Endodermal cell (in vitro differentiated cells): Measurements from ENCODE around the gene TBL2. TPM values are rescaled to one million over a fixed set of nuclear protein-coding genes. Genes with fewer than 3 reads are reported as not detected.
"Not testable (repeated sequence)": the region's sequence is repeated elsewhere in the genome, so short reads cannot be mapped to it uniquely, and the experiment has no call there.

ENCODE experiments used
- DNase-seq: peaks from one replicate; pipeline ENCODE4 v3.0.0-alpha.2; 2017
- H3K27ac ChIP-seq: 2 replicates; pipeline ENCODE4 v1.5.1; 2013; ENCODE audit warnings: mild to moderate bottlenecking, low read depth, low read length, moderate library complexity
- H3K27me3 ChIP-seq: 2 replicates; pipeline ENCODE4 v1.6.1; 2013; ENCODE audit warnings: mild to moderate bottlenecking, low read length, moderate library complexity; ENCODE audit not compliant: insufficient read depth, control insufficient read depth, poor library complexity, severe bottlenecking
- H3K36me3 ChIP-seq: 2 replicates; pipeline ENCODE4 v1.7.0; 2013; ENCODE audit warnings: mild to moderate bottlenecking, low read length, moderate library complexity; ENCODE audit not compliant: control insufficient read depth, insufficient read depth
- H3K4me1 ChIP-seq: one replicate; pipeline ENCODE4 v1.7.0; 2013; ENCODE audit warnings: low read length; ENCODE audit not compliant: control insufficient read depth, insufficient read depth
- H3K4me3 ChIP-seq: 2 replicates; pipeline ENCODE4 v1.5.1; 2013; ENCODE audit warnings: mild to moderate bottlenecking, low read length, moderate library complexity
- H3K9ac ChIP-seq: 2 replicates; pipeline ENCODE4 v1.6.1; 2013; ENCODE audit warnings: mild to moderate bottlenecking, low read length, moderate library complexity; ENCODE audit not compliant: poor library complexity, severe bottlenecking; ENCODE audit errors: extremely low read depth
- H3K9me3 ChIP-seq: 2 replicates; pipeline ENCODE4 v1.6.1; 2013; ENCODE audit warnings: mild to moderate bottlenecking, low read length, moderate library complexity; ENCODE audit not compliant: control insufficient read depth
- H3K27ac Mint-ChIP-seq: 2 replicates; pipeline ENCODE4 v1.8.0; 2020; ENCODE audit warnings: mixed read lengths
- H3K27me3 Mint-ChIP-seq: 2 replicates; pipeline ENCODE4 v1.8.0; 2021; ENCODE audit warnings: mild to moderate bottlenecking, mixed read lengths; ENCODE audit not compliant: insufficient read depth
- H3K36me3 Mint-ChIP-seq: 2 replicates; pipeline ENCODE4 v1.8.0; 2020; ENCODE audit warnings: low read depth, mixed read lengths
- H3K4me1 Mint-ChIP-seq: 2 replicates; pipeline ENCODE4 v1.8.0; 2020; ENCODE audit warnings: mixed read lengths
- H3K4me3 Mint-ChIP-seq: 2 replicates; pipeline ENCODE4 v1.8.0; 2020; ENCODE audit warnings: mild to moderate bottlenecking, moderate library complexity, mixed read lengths
- H3K9me3 Mint-ChIP-seq: 2 replicates; pipeline ENCODE4 v1.8.0; 2020; ENCODE audit warnings: mild to moderate bottlenecking, mixed read lengths
- CTCF ChIP-seq: fragments of 200-600 bp; sonication (generic); conservative IDR thresholded peaks from 2 replicates; pipeline ENCODE4 v1.5.0; 2021; ENCODE audit warnings: antibody characterized with exemption, mild to moderate bottlenecking
- WGBS, 2 experiments: methylation state at CpG; one replicate each; pipeline versions ENCODE4 v1.1.5 to v1.1.7; 2013; ENCODE audit warnings: missing lambda C conversion rate in 2 of 2, mixed read lengths in 1 of 2; ENCODE audit not compliant: insufficient coverage in 1 of 2, insufficient read length in 1 of 2; 5-methylcytosine and 5-hydroxymethylcytosine counted together
- total RNA-seq, 2 donors: library from RNA; stranded (reverse); fragmentation: NEBNext Ultra II Directional in 1 of 2; extraction: Animal tissue kit (Norgen Biotek cat#: 25700) in 1 of 2; gene quantifications; 2 replicates in 1 of 2; 3 replicates in 1 of 2; pipeline ENCODE4 v1.2.1, GENCODE V29; 2021

The TBL2 gene
- total RNA-seq, 2 donors from 2014 or later, result 55.7 to 59.7 TPM

DNA sequence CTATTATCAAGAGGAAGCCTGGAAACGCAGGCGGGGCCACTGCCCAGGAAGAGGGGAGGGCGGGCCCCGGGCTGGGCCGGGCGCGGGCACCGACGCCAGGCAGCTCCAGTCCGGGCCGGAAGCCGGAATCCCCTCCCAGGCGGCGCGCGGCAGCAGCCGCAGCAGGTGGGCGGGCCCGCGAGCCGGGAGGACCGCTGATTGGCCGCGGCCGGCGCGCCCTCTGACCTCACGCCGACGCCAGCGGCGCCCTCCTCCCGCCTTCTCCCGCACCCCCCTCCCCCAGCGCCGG is 21.3 kb downstream of the TBL2 start:
- Mint-ChIP-seq H3K27me3 (peaks cover 26% of the 10 kb centered on the region), H3K36me3 (peaks cover 16% of the 10 kb centered on the region), H3K4me3 (peak overlapping the region; percentile 77), H3K9me3 (no peaks in the 10 kb centered on the region), H3K4me1 (peaks cover 11% of the 10 kb centered on the region), H3K27ac (peak overlapping the region; percentile 94)
- H3K4me1 ChIP-seq, result no peaks in the 10 kb centered on the region
- H3K27me3 ChIP-seq, result no peaks in the 10 kb centered on the region
- peak overlapping the region; percentile 99 for H3K27ac ChIP-seq
- 0% methylated on average over 21 to 36 of the region's 36 CpGs for WGBS, 2 experiments
- DNase-seq, result peak; percentile 98
- TF ChIP-seq CTCF, result no peak
- H3K36me3 ChIP-seq, result peaks cover 13% of the 10 kb centered on the region
- H3K9ac ChIP-seq, result peak overlapping the region; percentile 88
- no peaks in the 10 kb centered on the region for H3K9me3 ChIP-seq
- H3K4me3 ChIP-seq, result peak overlapping the region; percentile 97

GRCh38 chr7:73556208-73557107 is 21.9 kb downstream of the TBL2 start:
- Mint-ChIP-seq H3K4me1 (peaks cover 11% of the 10 kb centered on the region), H3K9me3 (no peaks in the 10 kb centered on the region), H3K4me3 (peak overlapping the region; percentile 77), H3K36me3 (peaks cover 22% of the 10 kb centered on the region), H3K27me3 (peaks cover 23% of the 10 kb centered on the region), H3K27ac (peak overlapping the region; percentile 89)
- Histone ChIP-seq H3K4me3 (peak overlapping the region; percentile 97), H3K27me3 (no peaks in the 10 kb centered on the region), H3K27ac (peak overlapping the region; percentile 80), H3K36me3 (peaks cover 18% of the 10 kb centered on the region), H3K4me1 (no peaks in the 10 kb centered on the region), H3K9me3 (no peaks in the 10 kb centered on the region), H3K9ac (peak overlapping the region; percentile 75)
- DNase-seq, result no peak
- no peak for TF ChIP-seq CTCF
- WGBS, 2 experiments, result 46 to 60% methylated on average over 19 to 28 of the region's 28 CpGs

DNA sequence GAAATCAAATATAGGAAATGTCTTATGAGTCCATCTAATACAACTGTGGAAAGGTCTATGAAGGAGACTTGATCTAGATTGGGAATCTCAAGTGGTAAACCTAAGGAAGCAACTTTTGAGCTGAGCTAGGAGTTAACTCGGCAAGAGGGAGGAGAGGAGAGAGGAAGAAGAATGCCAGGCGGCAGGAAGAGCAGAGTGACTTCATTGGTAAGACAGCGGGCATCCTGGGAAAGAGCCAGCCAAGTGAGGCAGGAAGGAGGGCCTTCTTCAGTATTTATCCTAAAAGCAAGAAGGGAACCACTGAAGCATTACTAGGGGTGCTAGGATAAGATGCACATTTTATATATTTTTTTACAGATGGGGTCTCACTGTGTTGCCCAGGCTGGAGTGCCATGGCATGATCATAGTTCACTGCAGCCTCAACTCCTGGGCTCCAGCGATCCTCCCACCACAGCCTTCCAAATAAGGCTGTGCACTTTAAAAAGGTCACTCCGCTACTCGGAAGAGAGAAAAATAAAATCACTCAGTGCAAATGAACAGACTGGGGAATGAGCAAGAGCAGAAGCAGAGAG is 22.9 kb downstream of the TBL2 start:
- H3K9me3 ChIP-seq, result no peaks in the 10 kb centered on the region
- no peak for TF ChIP-seq CTCF
- no peaks in the 10 kb centered on the region for H3K9me3 Mint-ChIP-seq
- DNase-seq, result no peak
- peaks cover 26% of the 10 kb centered on the region for H3K36me3 ChIP-seq
- peaks cover 29% of the 10 kb centered on the region for H3K36me3 Mint-ChIP-seq
- H3K4me3 Mint-ChIP-seq, result peak overlapping the region; percentile 77
- no peaks in the 10 kb centered on the region for H3K4me1 ChIP-seq
- no peaks in the 10 kb centered on the region for H3K27me3 ChIP-seq
- H3K27ac ChIP-seq, result no peak overlapping the region
- H3K4me1 Mint-ChIP-seq, result peaks cover 11% of the 10 kb centered on the region
- H3K9ac ChIP-seq, result no peak overlapping the region
- peaks cover 20% of the 10 kb centered on the region for H3K27me3 Mint-ChIP-seq
- H3K4me3 ChIP-seq, result peak overlapping the region; percentile 97
- 94 to 96% methylated on average over 4 to 6 of the region's 6 CpGs for WGBS, 2 experiments
- peak overlapping the region; percentile 63 for H3K27ac Mint-ChIP-seq

DNA sequence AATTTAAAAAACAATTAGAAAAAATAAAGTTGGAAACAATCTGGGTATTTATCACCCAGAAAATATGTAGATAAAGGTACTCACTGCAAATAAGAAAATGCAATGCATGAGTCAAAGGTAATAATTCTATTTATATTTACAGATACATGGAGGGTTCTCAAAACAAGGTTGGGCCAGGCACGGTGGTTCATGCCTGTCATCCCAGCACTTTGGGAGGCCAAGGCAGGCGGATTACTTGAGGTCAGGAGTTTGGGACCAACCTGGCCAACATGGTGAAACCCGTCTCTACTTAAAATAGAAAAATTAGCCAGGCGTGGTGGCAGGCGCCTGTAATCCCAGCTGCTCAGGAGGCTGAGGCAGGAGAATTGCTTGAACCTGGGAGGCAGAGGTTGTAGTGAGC is 28.3 kb downstream of the TBL2 start:
- peaks cover 55% of the 10 kb centered on the region for H3K36me3 Mint-ChIP-seq
- not testable (repeated sequence) for H3K27ac ChIP-seq, H3K27me3 ChIP-seq, H3K9me3 Mint-ChIP-seq, H3K4me1 ChIP-seq, H3K9me3 ChIP-seq, H3K27ac Mint-ChIP-seq, DNase-seq, H3K27me3 Mint-ChIP-seq, H3K4me3 Mint-ChIP-seq, H3K9ac ChIP-seq, H3K4me3 ChIP-seq, H3K4me1 Mint-ChIP-seq
- WGBS, 2 experiments, result 96 to 98% methylated on average over 5 of the region's 5 CpGs
- H3K36me3 ChIP-seq, result peaks cover 71% of the 10 kb centered on the region
